Upper lobe of left lung (tissue), 6 donors: ENCODE data around the gene SLC25A11. TPM values are rescaled to one million over a fixed set of nuclear protein-coding genes. Genes with fewer than 3 reads are reported as not detected.
A peak's percentile ranks its signal among the peaks of the same experiment; 100 is the strongest.

Experiments used
- ATAC-seq, 2 donors: fragments of 200-7000 bp; cut with Tn5 transposase; one replicate each; pipeline ENCODE4 v1.9.1; 2022; ENCODE audit warnings: mild to moderate bottlenecking in 2 of 2, moderate library complexity in 2 of 2; ENCODE audit not compliant: low FRiP score in 2 of 2
- DNase-seq, 2 donors: peaks; one replicate each; pipeline ENCODE4 v3.0.0-alpha.2; 2019 to 2020
- H3K27ac ChIP-seq, 4 donors: fragments of 200-600 bp; sonication (generic); one replicate each; pipeline ENCODE4 v1.5.1; 2016 to 2019
- H3K27me3 ChIP-seq, 4 donors: fragments of 200-600 bp; sonication (generic); one replicate each; pipeline ENCODE4 v1.5.1; 2017 to 2019
- H3K36me3 ChIP-seq, 4 donors: fragments of 200-600 bp; sonication (generic); one replicate each; pipeline ENCODE4 v1.5.1; 2016 to 2019
- H3K4me1 ChIP-seq, 4 donors: fragments of 200-600 bp; sonication (generic); one replicate each; pipeline ENCODE4 v1.5.1; 2018 to 2019
- H3K4me3 ChIP-seq, 4 donors: fragments of 200-600 bp; sonication (generic); one replicate each; pipeline ENCODE4 v1.5.1; 2017 to 2019; ENCODE audit warnings: mild to moderate bottlenecking in 2 of 4, moderate library complexity in 1 of 4
- H3K9me3 ChIP-seq, 4 donors: fragments of 200-600 bp; sonication (generic); one replicate each; pipeline ENCODE4 v1.5.1; 2018 to 2019
- EP300 ChIP-seq, 4 donors: sonication (generic); formaldehyde crosslinking; IDR thresholded peaks; one replicate each; pipeline ENCODE4 v1.5.1; 2017; ENCODE audit warnings: antibody characterized with exemption in 4 of 4, control low read depth in 2 of 4
- POLR2A ChIP-seq, 4 donors: fragments of 450-650 bp; IDR thresholded peaks; one replicate each; pipeline ENCODE4 v1.5.1; 2016 to 2017; ENCODE audit warnings: antibody characterized with exemption in 4 of 4, mild to moderate bottlenecking in 2 of 4
- POLR2AphosphoS5 ChIP-seq, 2 donors: sonication (generic); formaldehyde crosslinking; IDR thresholded peaks; one replicate each; pipeline ENCODE4 v1.5.1; 2017; ENCODE audit warnings: antibody characterized with exemption in 2 of 2
- WGBS, 2 donors: methylation state at CpG; one replicate each; pipeline ENCODE4 v1.1.5; 2017 to 2018; 5-methylcytosine and 5-hydroxymethylcytosine counted together
- total RNA-seq, 6 donors: library from RNA; depleted of rRNA in 4 of 6; stranded (reverse); fragments of >200 nt in 4 of 6; gene quantifications; one replicate each; pipeline versions ENCODE4 v1.1.0 to v1.2.1, GENCODE V29; 2016 to 2021
- TF ChIP-seq, protein P1 (sequence below), 6 experiments: fragments of 450-650 bp in 4 of 6; fragments of 200-600 bp in 2 of 6; sonication (generic) in 2 of 6; IDR thresholded peaks; one replicate each; pipeline ENCODE4 v1.5.1; 2016 to 2019; ENCODE audit warnings: antibody characterized with exemption in 6 of 6
- donor health status: DM: no; HTN: no; CAD: no; lungs with moderate emphysema.
- donor health status: DM: no; HTN: yes; CAD: no; lungs with severe emphysema.

The SLC25A11 gene
- total RNA-seq, 6 donors from 2014 or later: 37.5 to 69.2 (median 47.9) TPM

- no peaks in the 10 kb centered on the region for H3K9me3 ChIP-seq
- H3K4me1 ChIP-seq: peaks cover 55 to 75% (median 64%) of the 10 kb centered on the region in 4 donors
- no peaks in the 10 kb centered on the region for H3K27me3 ChIP-seq
- peak overlapping the region; percentile 1 to 100 (median 96) for H3K4me3 ChIP-seq
- DNase-seq (peak in 1 of 2 donors; percentile 90), ATAC-seq (peak; percentile 44 to 49)
- H3K27ac ChIP-seq: peak overlapping the region; percentile 97 to 100 (median 98)
- 36 to 39% methylated on average over 7 of the region's 7 CpGs for WGBS, 2 donors
- peaks cover 10 to 48% (median 42%) of the 10 kb centered on the region in 4 donors for H3K36me3 ChIP-seq
- TF ChIP-seq POLR2AphosphoS5 (IDR thresholded peaks at IDR 0.05) (peak; percentile 24 to 67), POLR2A (IDR thresholded peaks at IDR 0.05) (peak in 1 of 4 donors; percentile 12)
- TF ChIP-seq, protein P1, sequence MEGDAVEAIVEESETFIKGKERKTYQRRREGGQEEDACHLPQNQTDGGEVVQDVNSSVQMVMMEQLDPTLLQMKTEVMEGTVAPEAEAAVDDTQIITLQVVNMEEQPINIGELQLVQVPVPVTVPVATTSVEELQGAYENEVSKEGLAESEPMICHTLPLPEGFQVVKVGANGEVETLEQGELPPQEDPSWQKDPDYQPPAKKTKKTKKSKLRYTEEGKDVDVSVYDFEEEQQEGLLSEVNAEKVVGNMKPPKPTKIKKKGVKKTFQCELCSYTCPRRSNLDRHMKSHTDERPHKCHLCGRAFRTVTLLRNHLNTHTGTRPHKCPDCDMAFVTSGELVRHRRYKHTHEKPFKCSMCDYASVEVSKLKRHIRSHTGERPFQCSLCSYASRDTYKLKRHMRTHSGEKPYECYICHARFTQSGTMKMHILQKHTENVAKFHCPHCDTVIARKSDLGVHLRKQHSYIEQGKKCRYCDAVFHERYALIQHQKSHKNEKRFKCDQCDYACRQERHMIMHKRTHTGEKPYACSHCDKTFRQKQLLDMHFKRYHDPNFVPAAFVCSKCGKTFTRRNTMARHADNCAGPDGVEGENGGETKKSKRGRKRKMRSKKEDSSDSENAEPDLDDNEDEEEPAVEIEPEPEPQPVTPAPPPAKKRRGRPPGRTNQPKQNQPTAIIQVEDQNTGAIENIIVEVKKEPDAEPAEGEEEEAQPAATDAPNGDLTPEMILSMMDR (IDR thresholded peaks at IDR 0.05): no peak
These were observed 5.5 kb upstream of the SLC25A11 start for GRCh38 chr17:4945176-4945943.

GRCh38 chr17:4944554-4945175, 4.8 kb upstream of the SLC25A11 start:
- Histone ChIP-seq H3K36me3 (peaks cover 10 to 48% (median 42%) of the 10 kb centered on the region in 4 donors), H3K27ac (peak overlapping the region; percentile 97 to 100 (median 98)), H3K27me3 (no peaks in the 10 kb centered on the region), H3K9me3 (no peaks in the 10 kb centered on the region), H3K4me3 (peak overlapping the region in 2 of 4 donors; percentile 4 to 98), H3K4me1 (peaks cover 52 to 68% (median 59%) of the 10 kb centered on the region in 4 donors)
- ATAC-seq (no peak), DNase-seq (no peak)
- WGBS, 2 donors: 50 to 56% methylated on average over 8 of the region's 8 CpGs
- TF ChIP-seq, protein P1 (IDR thresholded peaks at IDR 0.05): no peak
- no peak for TF ChIP-seq POLR2A (IDR thresholded peaks at IDR 0.05)
- no peak for TF ChIP-seq EP300 (IDR thresholded peaks at IDR 0.05)
- no peak for TF ChIP-seq POLR2AphosphoS5 (IDR thresholded peaks at IDR 0.05)

DNA sequence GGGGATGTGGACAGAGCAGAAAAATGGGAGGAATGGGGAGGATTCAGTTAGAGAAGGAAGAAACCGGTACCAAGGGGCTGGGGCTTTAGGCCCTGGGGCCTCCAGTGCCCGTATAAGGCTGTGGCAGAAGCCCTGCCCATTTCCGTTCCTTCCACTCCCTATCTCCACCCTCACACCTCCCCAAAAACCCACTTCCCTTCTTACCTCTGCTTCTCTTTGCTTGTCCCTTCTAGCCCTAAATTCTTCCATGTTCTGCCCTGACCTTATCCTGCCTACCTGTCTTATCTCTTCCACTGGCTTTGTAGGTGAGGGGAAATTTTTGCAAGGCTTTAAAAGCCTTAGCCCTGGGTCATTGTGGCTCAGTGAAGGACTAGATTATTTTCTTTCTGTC, 4.3 kb upstream of the SLC25A11 start:
- H3K27me3 ChIP-seq: no peaks in the 10 kb centered on the region
- H3K4me3 ChIP-seq: peak overlapping the region in 2 of 4 donors; percentile 4 to 98
- DNase-seq: peak in 1 of 2 donors; percentile 63
- WGBS, 2 donors: 46 to 52% methylated on average over 3 of the region's 3 CpGs
- no peak for TF ChIP-seq EP300 (IDR thresholded peaks at IDR 0.05)
- no peak for TF ChIP-seq POLR2AphosphoS5 (IDR thresholded peaks at IDR 0.05)
- TF ChIP-seq, protein P1 (IDR thresholded peaks at IDR 0.05): no peak
- no peak for TF ChIP-seq POLR2A (IDR thresholded peaks at IDR 0.05)
- H3K27ac ChIP-seq: peak overlapping the region; percentile 97 to 100 (median 98)
- no peak for ATAC-seq
- H3K9me3 ChIP-seq: no peaks in the 10 kb centered on the region
- peaks cover 10 to 48% (median 42%) of the 10 kb centered on the region in 4 donors for H3K36me3 ChIP-seq
- peaks cover 54 to 71% (median 60%) of the 10 kb centered on the region in 4 donors for H3K4me1 ChIP-seq

DNA sequence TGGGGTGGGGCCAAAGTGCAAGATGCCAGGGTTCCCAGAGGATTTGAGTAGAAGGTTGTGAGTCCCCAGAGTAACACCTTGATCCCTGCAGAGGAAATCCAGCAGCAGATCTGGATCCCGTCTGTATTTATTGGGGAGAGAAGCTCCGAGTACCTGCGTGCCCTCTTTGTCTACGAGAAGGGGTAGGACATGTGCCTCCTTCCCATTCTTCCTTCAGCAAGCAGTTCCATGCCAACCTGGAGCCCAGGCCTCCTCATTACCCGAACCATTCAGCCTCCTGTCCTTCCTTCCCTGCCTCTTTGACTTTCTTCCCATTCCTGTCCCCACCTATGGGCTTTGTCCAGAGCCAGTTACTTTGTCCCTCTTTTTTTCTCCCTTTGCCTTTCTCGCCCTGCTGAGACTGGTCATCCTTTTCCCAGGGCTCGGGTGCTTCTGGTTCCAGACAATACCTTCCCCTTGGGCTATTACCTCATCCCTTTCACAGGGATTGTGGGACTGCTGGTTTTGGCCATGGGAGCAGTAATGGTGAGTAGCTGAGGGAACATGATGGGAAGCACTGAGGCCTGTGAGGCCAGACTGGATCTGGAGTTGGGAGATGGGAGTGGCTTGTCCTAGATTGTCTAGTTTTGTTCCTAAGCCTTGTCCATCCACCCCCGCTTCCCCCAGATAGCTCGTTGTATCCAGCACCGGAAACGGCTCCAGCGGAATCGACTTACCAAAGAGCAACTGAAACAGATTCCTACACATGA, 3.1 kb upstream of the SLC25A11 start:
- ATAC-seq: no peak
- no peaks in the 10 kb centered on the region for H3K27me3 ChIP-seq
- H3K9me3 ChIP-seq: no peaks in the 10 kb centered on the region
- peaks cover 10 to 55% (median 43%) of the 10 kb centered on the region in 4 donors for H3K36me3 ChIP-seq
- DNase-seq: no peak
- peak overlapping the region in 3 of 4 donors; percentile 97 to 100 (median 99) for H3K27ac ChIP-seq
- no peak overlapping the region for H3K4me3 ChIP-seq
- H3K4me1 ChIP-seq: peaks cover 64 to 83% (median 71%) of the 10 kb centered on the region in 4 donors
- TF ChIP-seq POLR2A (IDR thresholded peaks at IDR 0.05): no peak
- TF ChIP-seq EP300 (IDR thresholded peaks at IDR 0.05): no peak
- no peak for TF ChIP-seq POLR2AphosphoS5 (IDR thresholded peaks at IDR 0.05)
- TF ChIP-seq, protein P1 (IDR thresholded peaks at IDR 0.05): no peak
- 79 to 80% methylated on average over 13 of the region's 13 CpGs for WGBS, 2 donors
